ENCODE results near the gene GLUD2. TPM values are rescaled to one million over a fixed set of nuclear protein-coding genes. Genes with fewer than 3 reads are reported as not detected.

The GLUD2 gene
- total and polyA plus RNA-seq, 2 of the 8 experiments (the other 6 are each of a cell fraction or from before 2014, with no cell fraction given), result 0.14 to 0.26 TPM

DNA sequence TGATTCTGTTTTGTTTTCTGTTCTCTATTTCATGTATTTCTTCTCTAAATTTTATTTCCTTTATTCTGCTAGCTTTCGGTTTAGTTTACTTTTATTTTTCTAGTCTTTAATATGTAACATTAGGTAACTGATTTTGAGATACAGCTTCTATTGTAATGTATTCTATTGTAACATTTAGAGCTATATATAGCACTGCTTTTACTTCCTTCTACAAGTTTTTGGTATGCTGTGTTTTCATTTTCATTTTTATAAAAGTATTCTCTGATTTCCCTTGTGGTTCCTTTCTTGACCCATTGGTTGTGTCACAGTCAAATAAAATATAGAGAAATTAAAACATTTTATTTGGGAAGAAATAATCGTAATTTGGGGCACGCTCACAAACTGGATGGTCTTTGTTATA, 48.0 kb upstream of the GLUD2 start:
- Histone ChIP-seq H3K4me3 (ENCODE audit: extremely low read depth in 1 of 4, insufficient read depth in 2 of 4, low read depth in 3 of 4, low read length in 4 of 4) (no peak overlapping the region), H4K8ac (ENCODE audit: extremely low read depth, insufficient read depth, low read length) (no peak overlapping the region), H2BK120ac (replicated peaks; ENCODE audit: low read depth, low read length) (no peak overlapping the region), H2AFZ (ENCODE audit: low read length) (no peak overlapping the region), H2BK12ac (ENCODE audit: low read depth, low read length) (no peak overlapping the region), H3K4me2 (ENCODE audit: insufficient read depth in 1 of 2, low read depth in 2 of 2, low read length in 2 of 2) (no peak overlapping the region), H4K91ac (replicated peaks; ENCODE audit: insufficient read length, low read length) (no peak overlapping the region), H3K4me1 (replicated peaks in 1 of 4; ENCODE audit: control insufficient read depth in 3 of 4, insufficient read depth in 4 of 4, low read length in 3 of 4) (no peaks in the 10 kb centered on the region), H3K14ac (ENCODE audit: insufficient read length) (no peak overlapping the region), H3K9ac (replicated peaks in 1 of 4; ENCODE audit: extremely low read depth in 1 of 4, low read depth in 3 of 4, low read length in 3 of 4) (no peak overlapping the region), H3K4ac (replicated peaks; ENCODE audit: insufficient read length, low read depth, low read length) (no peak overlapping the region), H3K9me3 (ENCODE audit: insufficient read depth in 2 of 2, low read depth in 1 of 2, low read length in 1 of 2) (peaks cover 0 to 5% of the 10 kb centered on the region in 2 experiments; a peak in 1 of 4 replicates), H3K79me2 (ENCODE audit: control insufficient read depth in 1 of 2, insufficient read depth in 2 of 2, low read length in 2 of 2) (no peaks in the 10 kb centered on the region), H3K27ac (ENCODE audit: low read depth, low read length) (no peak overlapping the region), H3K36me3 (ENCODE audit: control insufficient read depth in 2 of 4, insufficient read depth in 4 of 4, low read length in 3 of 4) (no peaks in the 10 kb centered on the region), H3K27me3 (replicated peaks in 1 of 4; ENCODE audit: control insufficient read depth in 3 of 4, extremely low read depth in 1 of 4, insufficient read depth in 3 of 4, low read length in 3 of 4) (no peaks in the 10 kb centered on the region), H3K18ac (ENCODE audit: extremely low read depth, low read length) (no peak overlapping the region), H3K23ac (ENCODE audit: insufficient read length) (no peak overlapping the region), H3K23me2 (ENCODE audit: low read depth, low read length) (no peaks in the 10 kb centered on the region), H3K79me1 (ENCODE audit: low read depth, low read length) (no peaks in the 10 kb centered on the region), H3K56ac (replicated peaks; ENCODE audit: insufficient read length, low read depth, low read length) (no peak overlapping the region), H2BK5ac (ENCODE audit: low read depth, low read length) (no peak overlapping the region), H2AK5ac (ENCODE audit: low read depth, low read length) (no peak overlapping the region), H2BK15ac (ENCODE audit: low read length) (no peak overlapping the region), H4K5ac (ENCODE audit: insufficient read length, low read depth, low read length) (no peak overlapping the region), H4K20me1 (replicated peaks in 1 of 2; ENCODE audit: control insufficient read depth in 1 of 2, insufficient read depth in 2 of 2, low read length in 2 of 2) (no peaks in the 10 kb centered on the region), H2BK20ac (ENCODE audit: low read length) (no peak overlapping the region)
- 74% methylated on average over 3 of the region's 3 CpGs; no CpG with 5 or more reads in 1 of the 2 experiments for WGBS, 2 experiments (ENCODE audit: extremely low coverage in 1 of 2, insufficient coverage in 1 of 2, insufficient read length in 1 of 2, insufficient replicate concordance in 2 of 2, low coverage in 1 of 2, low lambda C conversion rate in 2 of 2, missing lambda C conversion rate in 1 of 2)
- no peak for DNase-seq (ENCODE audit: low read depth in 1 of 2, low spot score in 2 of 2)
- TF ChIP-seq GTF2F1 (IDR thresholded peaks at IDR 0.05; ENCODE audit: borderline replicate concordance, low read depth, low read length), result no peak
- no peak for TF ChIP-seq TAF7 (optimal IDR thresholded peaks at IDR 0.05; ENCODE audit: borderline replicate concordance, low read depth, low read length)
- TF ChIP-seq, protein P1, sequence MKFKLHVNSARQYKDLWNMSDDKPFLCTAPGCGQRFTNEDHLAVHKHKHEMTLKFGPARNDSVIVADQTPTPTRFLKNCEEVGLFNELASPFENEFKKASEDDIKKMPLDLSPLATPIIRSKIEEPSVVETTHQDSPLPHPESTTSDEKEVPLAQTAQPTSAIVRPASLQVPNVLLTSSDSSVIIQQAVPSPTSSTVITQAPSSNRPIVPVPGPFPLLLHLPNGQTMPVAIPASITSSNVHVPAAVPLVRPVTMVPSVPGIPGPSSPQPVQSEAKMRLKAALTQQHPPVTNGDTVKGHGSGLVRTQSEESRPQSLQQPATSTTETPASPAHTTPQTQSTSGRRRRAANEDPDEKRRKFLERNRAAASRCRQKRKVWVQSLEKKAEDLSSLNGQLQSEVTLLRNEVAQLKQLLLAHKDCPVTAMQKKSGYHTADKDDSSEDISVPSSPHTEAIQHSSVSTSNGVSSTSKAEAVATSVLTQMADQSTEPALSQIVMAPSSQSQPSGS (IDR thresholded peaks at IDR 0.05; ENCODE audit: low read length), result no peak
- no peak for TF ChIP-seq BRCA1 (IDR thresholded peaks at IDR 0.05; ENCODE audit: low read depth, low read length)
- no peak for TF ChIP-seq PHF8 (conservative IDR thresholded peaks at IDR 0.05; ENCODE audit: low read depth, low read length)
- CTCF ChIA-PET (ENCODE audit: partially characterized antibody), result no interaction called here
- FAIRE-seq, result no peak
- POLR2A ChIA-PET (ENCODE audit: partially characterized antibody), result no interaction called here

Measured in H1 (cell line).